GM19324 (cell line): ENCODE results near the gene GPR37.

ENCODE experiments used
- ATAC-seq: cut with Tn5 transposase; IDR thresholded peaks from one replicate; pipeline ENCODE4 v1.9.1; 2021; ENCODE audit warnings: mild to moderate bottlenecking, moderate library complexity; ENCODE audit not compliant: unreplicated experiment, low FRiP score

The GPR37 gene

GRCh38 chr7:124737760-124738300, 27.8 kb downstream of the GPR37 start:
- no peak for ATAC-seq

DNA sequence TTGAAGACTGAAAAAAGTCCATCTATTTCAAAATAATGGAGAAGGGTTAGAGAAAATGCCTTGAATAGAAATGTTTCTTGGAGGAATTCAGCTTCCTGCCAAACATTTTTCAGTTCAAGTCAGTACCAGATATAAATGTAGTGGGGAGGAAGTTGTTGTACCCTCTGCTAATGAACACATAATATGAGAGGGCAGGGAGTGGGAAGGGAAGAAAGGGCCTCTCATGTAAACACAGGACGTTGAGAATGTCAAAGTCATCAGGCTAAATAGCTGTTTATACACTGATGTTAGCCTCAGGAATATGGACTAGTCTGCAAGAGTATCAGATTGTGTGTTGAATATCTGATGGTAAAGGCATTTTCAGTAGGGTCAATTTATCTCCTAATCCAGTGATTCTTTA, 37.0 kb downstream of the GPR37 start:
- ATAC-seq = no peak

DNA sequence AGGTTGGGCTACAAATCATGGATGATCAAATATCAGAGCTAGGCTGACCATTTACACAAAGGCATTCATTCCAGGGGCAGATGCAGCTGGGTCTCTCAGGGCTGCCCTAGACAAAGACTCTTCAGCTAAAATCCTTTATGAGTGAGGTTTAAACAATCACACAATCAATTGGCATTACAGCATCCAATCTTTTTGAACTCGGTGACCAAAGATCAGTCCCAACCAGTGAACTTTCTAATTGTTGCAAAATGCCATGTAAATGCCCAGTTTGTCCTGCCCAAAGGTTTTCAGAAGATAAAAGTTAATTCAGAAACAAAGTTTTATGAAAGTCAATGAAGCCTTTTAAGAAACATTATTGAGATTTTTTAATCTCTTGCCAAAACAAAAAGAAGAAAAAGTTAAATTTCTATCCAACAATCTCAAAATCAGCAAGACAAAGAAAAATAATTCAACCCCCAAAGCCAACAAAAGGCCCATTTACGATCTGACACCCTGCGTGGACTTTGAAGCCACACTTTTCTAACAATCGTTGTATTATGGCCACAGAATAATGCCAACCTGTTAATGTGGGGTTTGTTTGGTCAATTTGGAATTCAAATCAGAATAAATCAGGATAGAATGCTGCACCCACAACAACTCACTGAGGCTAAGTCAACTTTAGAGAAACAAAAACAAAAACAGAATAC, 40.9 kb downstream of the GPR37 start:
- no peak for ATAC-seq

GRCh38 chr7:124724079-124724478, 41.5 kb downstream of the GPR37 start:
- no peak for ATAC-seq

- no peak for ATAC-seq
Observed at GRCh38 chr7:124723012-124723411, 42.6 kb downstream of the GPR37 start.

DNA sequence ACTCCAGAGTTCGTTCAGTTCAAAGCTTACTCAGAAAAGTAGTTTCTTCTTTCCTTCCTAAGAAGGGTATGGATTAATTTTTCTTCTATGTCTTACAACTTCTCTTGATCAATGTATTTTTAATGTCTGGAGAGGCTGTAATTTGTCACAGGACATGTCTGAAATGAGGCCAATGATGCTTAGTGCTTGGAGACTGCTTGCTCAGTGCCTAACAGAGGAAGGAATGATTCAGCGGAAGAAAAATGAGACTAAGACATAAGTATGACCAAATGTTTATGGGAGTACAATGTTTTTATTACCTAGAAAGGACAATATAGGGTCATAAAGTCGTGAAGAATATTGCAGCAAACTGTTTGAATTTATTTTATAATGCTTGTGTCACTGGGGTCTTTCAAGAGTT, 43.3 kb downstream of the GPR37 start:
- ATAC-seq = no peak

DNA sequence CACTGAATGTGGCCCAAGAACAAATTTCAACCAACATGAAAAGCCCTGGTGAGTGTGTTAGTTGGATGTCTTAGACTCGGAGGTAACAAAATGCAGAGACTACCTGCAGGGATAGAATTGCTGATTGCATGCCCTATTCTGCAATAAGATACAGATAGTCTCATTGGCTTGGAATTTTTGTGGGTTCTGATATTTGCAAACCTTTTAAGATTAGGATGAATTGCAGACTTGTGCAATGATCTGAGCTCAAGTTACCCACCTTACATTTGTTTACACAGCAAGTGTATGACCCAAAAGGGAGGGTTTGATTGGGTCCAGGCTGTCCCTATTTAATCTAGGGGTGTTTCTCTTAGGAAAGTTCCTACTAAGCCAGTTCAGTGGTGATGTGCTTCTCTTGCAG, 45.4 kb downstream of the GPR37 start:
- ATAC-seq = no peak

- ATAC-seq = no peak
Observed at GRCh38 chr7:124718032-124718766, 47.4 kb downstream of the GPR37 start.

DNA sequence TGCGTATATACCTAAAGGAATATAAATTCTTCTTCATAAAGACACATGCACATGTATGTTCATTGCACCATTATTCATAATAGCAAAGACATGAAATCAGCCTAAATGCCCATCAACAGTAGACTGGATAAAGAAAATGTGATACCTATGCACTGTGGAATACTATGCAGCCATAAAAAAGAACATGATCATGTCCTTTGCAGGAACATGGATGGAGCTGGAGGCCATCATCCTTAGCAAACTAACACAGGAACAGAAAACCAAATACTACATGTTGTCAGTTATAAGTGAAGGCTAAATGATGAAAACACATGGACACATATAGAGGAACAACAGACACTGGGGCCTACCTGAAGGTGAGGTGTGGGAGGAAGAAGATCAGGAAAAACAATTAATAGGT, 48.7 kb downstream of the GPR37 start:
- no peak for ATAC-seq

GRCh38 chr7:124713086-124713485, 52.5 kb downstream of the GPR37 start:
- no peak for ATAC-seq

GRCh38 chr7:124712017-124712416, 53.6 kb downstream of the GPR37 start:
- ATAC-seq = no peak

DNA sequence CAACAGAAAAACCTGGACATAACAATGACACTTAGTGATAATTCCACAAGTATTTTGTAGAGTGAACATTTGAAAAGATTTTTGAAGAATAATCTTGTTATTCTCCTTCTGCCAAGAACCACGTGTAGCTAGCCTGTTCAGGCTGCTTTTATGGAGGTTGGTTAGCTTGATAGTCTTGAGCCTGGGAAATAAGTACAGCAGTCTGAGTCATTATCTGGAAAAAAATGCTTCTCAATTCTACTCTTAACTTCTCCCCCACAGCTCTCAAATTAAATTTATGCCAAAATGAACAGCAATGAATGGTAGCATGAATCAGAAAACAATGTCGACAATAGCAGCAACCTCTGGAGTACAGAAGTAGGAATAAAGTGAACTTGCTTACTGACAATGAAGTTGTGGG, 63.2 kb downstream of the GPR37 start:
- ATAC-seq = no peak

- ATAC-seq = no peak
Observed at GRCh38 chr7:124701955-124702354, 63.6 kb downstream of the GPR37 start.

DNA sequence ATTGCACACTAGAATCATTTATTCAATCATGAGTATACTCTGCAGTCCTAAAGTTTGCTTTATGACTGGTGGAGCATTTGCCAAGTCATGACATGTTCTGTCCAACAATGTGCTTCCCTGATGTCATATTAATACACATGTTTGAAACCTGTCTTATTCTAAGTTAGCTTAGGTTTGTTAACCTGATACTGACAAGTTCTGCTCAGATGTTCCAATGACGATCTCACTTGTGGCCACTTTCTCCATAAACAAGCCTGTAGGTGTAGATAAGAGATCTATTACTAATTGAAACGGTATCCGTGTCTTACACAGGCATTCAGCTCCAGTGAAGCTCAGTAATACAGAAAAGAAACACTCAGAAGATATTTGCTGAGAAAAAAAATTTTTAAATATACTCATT, 64.9 kb downstream of the GPR37 start:
- ATAC-seq = no peak

GRCh38 chr7:124698964-124699363, 66.6 kb downstream of the GPR37 start:
- no peak for ATAC-seq

DNA sequence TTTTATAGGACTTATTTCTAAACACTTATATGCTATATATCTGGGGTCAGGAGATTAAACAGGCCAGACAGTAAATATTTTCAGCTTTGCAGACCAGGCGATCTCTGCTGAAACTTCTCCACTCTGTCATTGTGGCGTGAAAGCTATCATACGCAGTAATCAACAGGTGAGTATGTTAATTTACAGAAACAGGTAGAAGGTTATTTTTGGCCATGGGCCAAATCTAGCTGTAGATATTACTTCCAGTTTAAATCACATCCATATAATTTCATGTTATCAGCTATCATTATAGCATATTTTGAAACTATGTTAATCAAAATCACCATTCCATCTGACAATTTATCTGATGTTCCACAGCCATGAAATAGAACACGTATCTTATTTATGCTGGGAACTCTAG, 67.8 kb downstream of the GPR37 start:
- ATAC-seq = no peak
